Loucy (cell line): ENCODE data around the gene MAPK7.

Source experiments
- H2AFZ ChIP-seq: fragments of 200-600 bp; sonication (generic); 2 replicates; pipeline ENCODE4 v1.6.0; 2016; ENCODE audit warnings: antibody characterized with exemption, mild to moderate bottlenecking, low read length, moderate library complexity
- H3F3A ChIP-seq: fragments of 200-600 bp; 2 replicates; pipeline ENCODE4 v1.6.0; 2016; ENCODE audit warnings: antibody characterized with exemption, low read depth, mild to moderate bottlenecking
- H3K27me3 ChIP-seq: fragments of 200-600 bp; sonication (generic); 2 replicates; pipeline ENCODE4 v1.6.1; 2014; ENCODE audit warnings: low read length, mild to moderate bottlenecking; ENCODE audit not compliant: insufficient read depth, poor library complexity, severe bottlenecking
- H3K36me3 ChIP-seq: fragments of 200-600 bp; sonication (generic); 2 replicates; pipeline ENCODE4 v1.6.1; 2016; ENCODE audit warnings: low read length; ENCODE audit not compliant: insufficient read depth
- H3K4me1 ChIP-seq: fragments of 200-600 bp; sonication (generic); 2 replicates; pipeline ENCODE4 v1.5.1; 2014; ENCODE audit warnings: low read length, mild to moderate bottlenecking; ENCODE audit not compliant: insufficient read depth, poor library complexity, severe bottlenecking
- H3K4me2 ChIP-seq: fragments of 200-600 bp; sonication (generic); 2 replicates; pipeline ENCODE4 v1.6.0; 2014; ENCODE audit warnings: antibody characterized with exemption, low read length, low read depth, mild to moderate bottlenecking; ENCODE audit not compliant: poor library complexity, severe bottlenecking
- H3K4me3 ChIP-seq: fragments of 200-600 bp; sonication (generic); 2 replicates; pipeline ENCODE4 v1.5.1; 2014; ENCODE audit warnings: low read length, mild to moderate bottlenecking, mixed read lengths; ENCODE audit not compliant: poor library complexity, severe bottlenecking
- H3K79me2 ChIP-seq: fragments of 200-600 bp; sonication (generic); 2 replicates; pipeline ENCODE4 v1.6.1; 2014; ENCODE audit warnings: low read length; ENCODE audit not compliant: insufficient read depth
- H3K9ac ChIP-seq: fragments of 200-600 bp; sonication (generic); 2 replicates; pipeline ENCODE4 v1.6.0; 2014; ENCODE audit warnings: mild to moderate bottlenecking, low read depth, low read length, moderate library complexity; ENCODE audit not compliant: poor library complexity, severe bottlenecking
- H3K9me2 ChIP-seq: fragments of 200-600 bp; sonication (generic); replicated peaks from 2 replicates; pipeline ENCODE4 v1.6.1; 2016; ENCODE audit warnings: low read depth, low read length, mixed read lengths
- H3K9me3 ChIP-seq: fragments of 200-600 bp; sonication (generic); 2 replicates; pipeline ENCODE4 v1.6.1; 2014; ENCODE audit warnings: mild to moderate bottlenecking, antibody characterized with exemption, low read length, low read depth; ENCODE audit not compliant: insufficient read depth
- H4K20me1 ChIP-seq: fragments of 200-600 bp; sonication (generic); 2 replicates; pipeline ENCODE4 v1.6.0; 2014; ENCODE audit warnings: antibody characterized with exemption, low read length, mild to moderate bottlenecking; ENCODE audit not compliant: insufficient read depth, poor library complexity, severe bottlenecking
- CTCF ChIP-seq: fragments of 200-600 bp; sonication (generic); conservative IDR thresholded peaks from 2 replicates; pipeline ENCODE4 v1.5.1; 2014; ENCODE audit warnings: mild to moderate bottlenecking, antibody characterized with exemption, low read length
- EZH2phosphoT487 ChIP-seq: fragments of 200-600 bp; IDR thresholded peaks from 2 replicates; pipeline ENCODE4 v1.6.1; 2018; ENCODE audit warnings: antibody characterized with exemption, mild to moderate bottlenecking, moderate library complexity, borderline replicate concordance

The MAPK7 gene

DNA sequence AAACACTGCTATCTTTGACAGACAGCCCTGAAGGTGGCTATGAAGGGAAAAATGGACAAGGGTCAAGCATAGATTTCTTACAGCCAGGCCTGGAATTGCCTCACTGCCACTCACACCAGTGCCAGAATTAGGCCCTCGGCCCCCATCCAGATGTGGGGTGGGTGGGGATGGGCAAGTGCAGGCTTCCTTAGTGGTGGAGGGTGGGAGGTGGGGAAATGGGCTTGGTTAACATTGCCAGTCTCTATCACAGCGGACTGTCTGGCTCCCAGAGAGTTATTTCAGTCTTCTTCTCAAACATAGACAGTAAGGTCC lies 40.6 kb upstream of the MAPK7 start:
- TF ChIP-seq CTCF (no peak), EZH2phosphoT487 (no peak)
- H3K4me2 ChIP-seq, result no peak overlapping the region
- H3K4me1 ChIP-seq, result no peaks in the 10 kb centered on the region
- H3K79me2 ChIP-seq, result no peaks in the 10 kb centered on the region
- no peaks in the 10 kb centered on the region for H3K9me2 ChIP-seq
- no peak overlapping the region for H3K9ac ChIP-seq
- no peaks in the 10 kb centered on the region for H3K9me3 ChIP-seq
- H4K20me1 ChIP-seq, result no peaks in the 10 kb centered on the region
- H2AFZ ChIP-seq, result no peak overlapping the region
- no peaks in the 10 kb centered on the region for H3K36me3 ChIP-seq
- H3F3A ChIP-seq, result no peaks in the 10 kb centered on the region
- H3K4me3 ChIP-seq, result no peak overlapping the region
- H3K27me3 ChIP-seq, result peaks cover 19% of the 10 kb centered on the region

- H3K9me3 ChIP-seq, result no peaks in the 10 kb centered on the region
- no peaks in the 10 kb centered on the region for H3K79me2 ChIP-seq
- peaks cover 19% of the 10 kb centered on the region for H3K27me3 ChIP-seq
- H3K4me2 ChIP-seq, result no peak overlapping the region
- H3K4me3 ChIP-seq, result no peak overlapping the region
- no peaks in the 10 kb centered on the region for H3F3A ChIP-seq
- TF ChIP-seq CTCF (peak; percentile 70), EZH2phosphoT487 (no peak)
- H3K9me2 ChIP-seq, result no peaks in the 10 kb centered on the region
- H4K20me1 ChIP-seq, result no peaks in the 10 kb centered on the region
- H3K9ac ChIP-seq, result no peak overlapping the region
- no peak overlapping the region for H2AFZ ChIP-seq
- no peaks in the 10 kb centered on the region for H3K36me3 ChIP-seq
- no peaks in the 10 kb centered on the region for H3K4me1 ChIP-seq
Measured at GRCh38 chr17:19338031-19338990, 40.0 kb upstream of the MAPK7 start.

DNA sequence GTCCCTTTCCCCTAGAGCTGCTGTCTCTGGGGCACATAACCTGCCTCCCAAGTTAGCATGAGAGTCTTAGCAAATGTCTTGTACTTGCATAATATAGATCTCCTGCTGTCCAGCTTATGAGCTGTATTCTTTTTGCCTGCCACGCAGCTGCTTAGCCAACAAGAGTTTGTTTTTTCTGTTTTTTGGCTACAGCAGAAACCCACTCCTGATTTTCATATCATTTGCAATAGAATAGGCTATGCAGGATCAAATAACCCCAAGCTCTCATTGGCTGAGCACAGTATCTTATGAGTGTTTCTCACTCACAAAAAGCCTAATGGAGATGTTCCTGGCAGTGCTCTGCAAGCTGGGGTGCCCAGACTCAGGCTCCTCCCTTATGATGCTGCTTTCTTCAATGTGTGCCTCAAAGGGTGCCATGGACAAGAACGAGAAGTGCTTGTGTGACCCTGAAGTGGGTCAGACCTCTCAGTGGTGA lies 38.9 kb upstream of the MAPK7 start:
- no peak overlapping the region for H3K4me2 ChIP-seq
- no peaks in the 10 kb centered on the region for H3F3A ChIP-seq

More for the DNA sequence above, 38.9 kb upstream of the MAPK7 start:
- Histone ChIP-seq H3K27me3 (peaks cover 19% of the 10 kb centered on the region), H2AFZ (no peak overlapping the region), H3K9me2 (no peaks in the 10 kb centered on the region), H3K4me1 (no peaks in the 10 kb centered on the region), H3K9ac (no peak overlapping the region), H3K79me2 (no peaks in the 10 kb centered on the region), H4K20me1 (no peaks in the 10 kb centered on the region), H3K36me3 (no peaks in the 10 kb centered on the region), H3K9me3 (no peaks in the 10 kb centered on the region), H3K4me3 (no peak overlapping the region)
- TF ChIP-seq EZH2phosphoT487 (no peak), CTCF (no peak)
